ENCODE results near the gene NUSAP1.

DNA sequence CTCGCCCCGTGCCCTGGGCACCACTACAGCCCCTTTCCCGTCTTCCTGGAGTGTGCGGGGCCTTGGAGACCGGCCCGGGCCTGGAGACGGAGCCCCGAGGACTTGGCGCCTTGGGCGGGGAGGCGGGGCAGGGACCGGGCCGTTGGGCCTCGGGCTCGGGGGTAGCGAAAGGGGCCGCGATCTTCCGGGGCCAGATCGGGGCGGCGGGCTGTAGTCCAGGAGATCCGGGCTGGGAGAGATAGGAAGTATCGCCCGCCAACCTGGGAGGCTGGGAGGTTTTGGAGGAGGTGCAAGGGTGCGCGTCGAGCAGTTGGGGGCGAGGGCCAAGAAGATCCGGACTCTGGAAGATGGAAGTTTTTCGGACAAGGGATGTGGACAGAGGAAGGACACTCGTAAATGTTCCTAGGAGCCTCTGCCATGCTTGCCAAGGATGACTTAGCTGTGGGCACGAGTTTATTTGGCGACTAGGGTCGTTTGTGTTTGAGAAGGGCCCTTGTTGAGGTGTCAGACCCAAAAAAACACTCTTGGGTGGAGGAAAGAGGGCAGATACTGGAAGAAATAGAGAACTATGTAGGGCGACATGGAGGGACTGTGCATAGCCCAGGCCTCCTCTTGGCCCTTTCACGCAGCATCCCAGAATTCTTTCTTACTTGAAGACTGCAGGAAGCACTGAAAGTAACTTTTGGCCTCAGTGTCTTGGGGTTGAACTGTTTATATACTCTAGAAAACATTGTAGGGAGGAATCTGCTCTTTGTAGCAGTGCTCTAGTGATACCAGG is 84.9 kb downstream of the NUSAP1 start:
- TF ChIP-seq CTCF (IDR thresholded peaks at IDR 0.05) (no peak), REST (IDR thresholded peaks at IDR 0.05) (no peak), POLR2A (IDR thresholded peaks at IDR 0.05; ENCODE audit: low read length) (no peak), BHLHE40 (IDR thresholded peaks at IDR 0.05; ENCODE audit: low read depth, low read length) (no peak), NPAS2 (CRISPR knock-in tag; IDR thresholded peaks at IDR 0.05; ENCODE audit: borderline replicate concordance) (no peak), RNF2 (IDR thresholded peaks at IDR 0.05; ENCODE audit: borderline replicate concordance, low read depth) (no peak), MYC (IDR thresholded peaks at IDR 0.05; ENCODE audit: borderline replicate concordance, low read length) (no peak), KDM1A (IDR thresholded peaks at IDR 0.05; ENCODE audit: low read depth) (no peak), JUN (IDR thresholded peaks at IDR 0.05) (no peak), CEBPB (IDR thresholded peaks at IDR 0.05) (no peak)
- TF ChIP-seq, protein P1, sequence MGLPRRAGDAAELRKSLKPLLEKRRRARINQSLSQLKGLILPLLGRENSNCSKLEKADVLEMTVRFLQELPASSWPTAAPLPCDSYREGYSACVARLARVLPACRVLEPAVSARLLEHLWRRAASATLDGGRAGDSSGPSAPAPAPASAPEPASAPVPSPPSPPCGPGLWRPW (IDR thresholded peaks at IDR 0.05) = no peak
- TF ChIP-seq, protein P2, sequence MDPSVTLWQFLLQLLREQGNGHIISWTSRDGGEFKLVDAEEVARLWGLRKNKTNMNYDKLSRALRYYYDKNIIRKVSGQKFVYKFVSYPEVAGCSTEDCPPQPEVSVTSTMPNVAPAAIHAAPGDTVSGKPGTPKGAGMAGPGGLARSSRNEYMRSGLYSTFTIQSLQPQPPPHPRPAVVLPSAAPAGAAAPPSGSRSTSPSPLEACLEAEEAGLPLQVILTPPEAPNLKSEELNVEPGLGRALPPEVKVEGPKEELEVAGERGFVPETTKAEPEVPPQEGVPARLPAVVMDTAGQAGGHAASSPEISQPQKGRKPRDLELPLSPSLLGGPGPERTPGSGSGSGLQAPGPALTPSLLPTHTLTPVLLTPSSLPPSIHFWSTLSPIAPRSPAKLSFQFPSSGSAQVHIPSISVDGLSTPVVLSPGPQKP (IDR thresholded peaks at IDR 0.05; ENCODE audit: low read depth, low read length) = no peak
